A673 (cell line): ENCODE results near the gene DDX39A. TPM values are rescaled to one million over a fixed set of nuclear protein-coding genes. Genes with fewer than 3 reads are reported as not detected.

Source experiments
- BruUV-seq: library from RNA; stranded (reverse); fragments of 400-500 nt; replicated peaks from 2 replicates; lab custom pipeline; 2021; lab: Mats Ljungman, UMichigan
- CTCF ChIA-PET: fragments of 300-600 bp; sonication (Branson Sonifier 250); formaldehyde crosslinking; loops from one replicate; lab custom pipeline; 2022; ENCODE audit warnings: antibody characterized with exemption; lab: Charles Lee
- POLR2A ChIA-PET: fragments of 300-600 bp; sonication (Branson Sonifier 250); formaldehyde crosslinking; loops from one replicate; lab custom pipeline; 2022; ENCODE audit warnings: antibody characterized with exemption; ENCODE audit not compliant: low non-redundant PET; lab: Charles Lee
- DNase-seq: peaks from one replicate; pipeline ENCODE4 v3.0.0-alpha.2; 2015; ENCODE audit warnings: low spot score
- H3K27ac ChIP-seq: fragments of 200-600 bp; sonication (generic); 2 replicates; pipeline ENCODE4 v1.5.1; 2016; ENCODE audit warnings: mixed run types, low read depth, mild to moderate bottlenecking, mixed read lengths, antibody characterized with exemption, low read length; ENCODE audit not compliant: poor library complexity, severe bottlenecking
- H3K27me3 ChIP-seq: fragments of 200-600 bp; sonication (generic); replicated peaks from 2 replicates; pipeline ENCODE4 v1.6.1; 2017; ENCODE audit warnings: mixed run types, low read depth, mild to moderate bottlenecking, mixed read lengths, antibody characterized with exemption, low read length; ENCODE audit not compliant: insufficient read depth, poor library complexity
- H3K36me3 ChIP-seq: fragments of 200-600 bp; sonication (generic); 2 replicates; pipeline ENCODE4 v1.6.1; 2016; ENCODE audit warnings: mixed run types, mild to moderate bottlenecking, mixed read lengths, antibody characterized with exemption, low read length; ENCODE audit not compliant: insufficient read depth, poor library complexity, severe bottlenecking
- H3K4me1 ChIP-seq: fragments of 200-600 bp; sonication (generic); 2 replicates; pipeline ENCODE4 v1.6.1; 2017; ENCODE audit warnings: mixed run types, mild to moderate bottlenecking, mixed read lengths, antibody characterized with exemption, low read length; ENCODE audit not compliant: insufficient read depth, poor library complexity, severe bottlenecking
- H3K4me3 ChIP-seq: fragments of 200-600 bp; sonication (generic); 2 replicates; pipeline ENCODE4 v1.5.1; 2016; ENCODE audit warnings: low read depth, mixed run types, mild to moderate bottlenecking, mixed read lengths, low read length; ENCODE audit not compliant: poor library complexity, severe bottlenecking
- H3K9me3 ChIP-seq: fragments of 200-600 bp; sonication (generic); 2 replicates; pipeline ENCODE4 v1.6.1; 2016; ENCODE audit warnings: mixed run types, low read depth, mild to moderate bottlenecking, mixed read lengths, antibody characterized with exemption, low read length; ENCODE audit not compliant: poor library complexity, severe bottlenecking
- CTCF ChIP-seq: fragments of 300-800, 200-600 bp; sonication (generic); conservative IDR thresholded peaks from 2 replicates; pipeline ENCODE4 v1.5.1; 2017; ENCODE audit warnings: low read depth, mild to moderate bottlenecking, antibody characterized with exemption, low read length, moderate library complexity, mixed read lengths
- EZH2 ChIP-seq: fragments of 200-600 bp; sonication (generic); IDR thresholded peaks from 2 replicates; pipeline ENCODE4 v1.6.1; 2017; ENCODE audit warnings: borderline replicate concordance, low read depth, mild to moderate bottlenecking, mixed read lengths, antibody characterized with exemption, low read length; ENCODE audit not compliant: poor library complexity, severe bottlenecking
- intact Hi-C: fragments of 100-400 bp; cut with micrococcal nuclease; formaldehyde crosslinking; loops from one replicate; pipeline ENCODE4 v1.10.0; 2022; ENCODE audit not compliant: unreplicated experiment
- total RNA-seq: library from RNA; stranded (reverse); gene quantifications from 2 replicates; pipeline ENCODE4 v1.2.3, GENCODE V29; 2021

The DDX39A gene
- total RNA-seq, 1 experiment from 2014 or later: 223 TPM

DNA sequence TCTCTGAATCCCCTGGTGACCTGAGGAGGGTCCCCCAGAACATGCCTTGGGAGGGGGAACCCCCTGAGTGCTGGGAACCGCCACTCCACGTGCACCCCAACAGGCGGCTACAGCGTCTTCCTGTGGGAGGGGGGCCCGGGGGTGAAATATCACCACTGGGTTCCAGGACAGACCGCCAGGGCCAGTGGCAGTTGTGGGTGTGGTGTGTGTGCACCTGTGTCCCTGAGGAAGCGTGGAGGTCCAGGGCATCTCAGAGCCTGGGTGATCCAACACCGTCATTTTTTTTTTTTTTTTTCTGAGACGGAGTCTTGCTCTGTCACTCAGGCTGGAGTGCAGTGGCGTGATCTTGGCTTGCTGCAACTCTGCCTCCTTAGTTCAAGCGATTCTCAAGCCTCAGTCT lies 33.6 kb downstream of the DDX39A start:
- BruUV-seq: no TSS peak

GRCh38 chr19:14383661-14384555 lies 35.2 kb downstream of the DDX39A start:
- intact Hi-C loops: no loop called here
- H3K4me1 ChIP-seq: peaks cover 40% of the 10 kb centered on the region
- peak; percentile 66 for DNase-seq
- H3K9me3 ChIP-seq: no peaks in the 10 kb centered on the region
- ChIA-PET POLR2A (interaction anchor here (0.5 kb wide), 1 partner anchor 17 kb away, joined by 6 read pairs; no protein-coding TSS in a partner anchor), CTCF (interaction anchor here (0.5 to 0.6 kb wide), 3 partner anchors 22 to 34 kb away, joined by 3 to 8 read pairs (median 3); no protein-coding TSS in a partner anchor)
- H3K27ac ChIP-seq: peak overlapping the region; percentile 84
- TF ChIP-seq EZH2 (no peak), CTCF (no peak; the same call in 1 of the 2 replicates)
- H3K36me3 ChIP-seq: no peaks in the 10 kb centered on the region
- BruUV-seq: no TSS peak
- peak overlapping the region; percentile 28 for H3K4me3 ChIP-seq
- H3K27me3 ChIP-seq: no peaks in the 10 kb centered on the region

More for the DNA sequence above, 33.6 kb downstream of the DDX39A start:
- no peak for TF ChIP-seq EZH2
- no peak for TF ChIP-seq CTCF
- ChIA-PET CTCF (interaction anchor here (0.6 kb wide), 1 partner anchor 295 kb away, joined by 5 read pairs; no protein-coding TSS in a partner anchor), POLR2A (no interaction called here)
- H3K9me3 ChIP-seq: no peaks in the 10 kb centered on the region
- no peak for DNase-seq
- no peaks in the 10 kb centered on the region for H3K27me3 ChIP-seq
- peak overlapping the region; percentile 42 for H3K27ac ChIP-seq
- peaks cover 30% of the 10 kb centered on the region for H3K4me1 ChIP-seq
- H3K4me3 ChIP-seq: no peak overlapping the region
- no peaks in the 10 kb centered on the region for H3K36me3 ChIP-seq
- intact Hi-C loops: no loop called here

- H3K36me3 ChIP-seq: no peaks in the 10 kb centered on the region
- intact Hi-C loops: no loop called here
- DNase-seq: peak; percentile 48
- ChIA-PET CTCF (no interaction called here), POLR2A (no interaction called here)
- no peak for TF ChIP-seq CTCF
- TF ChIP-seq EZH2: no peak
- H3K4me3 ChIP-seq: peak overlapping the region; percentile 52
- H3K9me3 ChIP-seq: no peaks in the 10 kb centered on the region
- BruUV-seq: TSS peak; percentile 83
- peaks cover 40% of the 10 kb centered on the region for H3K4me1 ChIP-seq
- H3K27ac ChIP-seq: peak overlapping the region; percentile 75
- H3K27me3 ChIP-seq: no peaks in the 10 kb centered on the region
Measured at GRCh38 chr19:14381689-14382474, 37.3 kb downstream of the DDX39A start.
